Stomach (tissue), 4 donors: Measurements from ENCODE around the gene ATR.

ENCODE experiments used
- POLR2A ChIP-seq, 4 donors: fragments of 450-650 bp; IDR thresholded peaks; one replicate each; pipeline ENCODE4 v1.6.1; 2016; ENCODE audit warnings: antibody characterized with exemption in 4 of 4, control low read depth in 2 of 4, mild to moderate bottlenecking in 1 of 4, moderate library complexity in 1 of 4
- POLR2AphosphoS5 ChIP-seq, 3 donors: sonication (generic); formaldehyde crosslinking; IDR thresholded peaks; one replicate each; pipeline ENCODE4 v1.6.1; 2016; ENCODE audit warnings: antibody characterized with exemption in 3 of 3
- TF ChIP-seq, protein P1 (sequence below), 7 experiments: fragments of 450-650 bp in 4 of 7; fragments of 200-600 bp in 3 of 7; sonication (generic) in 3 of 7; IDR thresholded peaks; one replicate each; pipeline ENCODE4 v1.5.1; 2016 to 2019; ENCODE audit warnings: antibody characterized with exemption in 7 of 7, control low read depth in 2 of 7, mild to moderate bottlenecking in 1 of 7

- TF ChIP-seq POLR2A (IDR thresholded peaks at IDR 0.05) (no peak), POLR2AphosphoS5 (IDR thresholded peaks at IDR 0.05) (no peak)
- TF ChIP-seq, protein P1, sequence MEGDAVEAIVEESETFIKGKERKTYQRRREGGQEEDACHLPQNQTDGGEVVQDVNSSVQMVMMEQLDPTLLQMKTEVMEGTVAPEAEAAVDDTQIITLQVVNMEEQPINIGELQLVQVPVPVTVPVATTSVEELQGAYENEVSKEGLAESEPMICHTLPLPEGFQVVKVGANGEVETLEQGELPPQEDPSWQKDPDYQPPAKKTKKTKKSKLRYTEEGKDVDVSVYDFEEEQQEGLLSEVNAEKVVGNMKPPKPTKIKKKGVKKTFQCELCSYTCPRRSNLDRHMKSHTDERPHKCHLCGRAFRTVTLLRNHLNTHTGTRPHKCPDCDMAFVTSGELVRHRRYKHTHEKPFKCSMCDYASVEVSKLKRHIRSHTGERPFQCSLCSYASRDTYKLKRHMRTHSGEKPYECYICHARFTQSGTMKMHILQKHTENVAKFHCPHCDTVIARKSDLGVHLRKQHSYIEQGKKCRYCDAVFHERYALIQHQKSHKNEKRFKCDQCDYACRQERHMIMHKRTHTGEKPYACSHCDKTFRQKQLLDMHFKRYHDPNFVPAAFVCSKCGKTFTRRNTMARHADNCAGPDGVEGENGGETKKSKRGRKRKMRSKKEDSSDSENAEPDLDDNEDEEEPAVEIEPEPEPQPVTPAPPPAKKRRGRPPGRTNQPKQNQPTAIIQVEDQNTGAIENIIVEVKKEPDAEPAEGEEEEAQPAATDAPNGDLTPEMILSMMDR (IDR thresholded peaks at IDR 0.05): no peak
Measured at GRCh38 chr3:142604940-142605339, 26.4 kb upstream of the ATR start.
